SIG-M5 treated with dmso at 0.1 percent for 504 hours (cell line): ENCODE data around the gene TRPM1.
A peak's percentile ranks its signal among the peaks of the same experiment; 100 is the strongest.

Experiments used
- DNase-seq: peaks from one replicate; lab custom pipeline; 2025; ENCODE audit not compliant: unreplicated experiment; lab: John Stamatoyannopoulos, UW

The TRPM1 gene

GRCh38 chr15:31083370-31083780 lies 18.1 kb downstream of the TRPM1 start:
- DNase-seq = no peak

GRCh38 chr15:31082771-31083369 lies 18.7 kb downstream of the TRPM1 start:
- DNase-seq = no peak

- DNase-seq = no peak
Observed at GRCh38 chr15:31081588-31082250, 19.8 kb downstream of the TRPM1 start.

GRCh38 chr15:31081056-31081455 lies 20.5 kb downstream of the TRPM1 start:
- DNase-seq = no peak

GRCh38 chr15:31080591-31081014 lies 20.9 kb downstream of the TRPM1 start:
- DNase-seq = no peak

GRCh38 chr15:31079519-31079918 lies 22.0 kb downstream of the TRPM1 start:
- no peak for DNase-seq

- DNase-seq = no peak
Observed at GRCh38 chr15:31078471-31078870, 23.1 kb downstream of the TRPM1 start.

GRCh38 chr15:31077941-31078340 lies 23.6 kb downstream of the TRPM1 start:
- no peak for DNase-seq

GRCh38 chr15:31077181-31077580 lies 24.3 kb downstream of the TRPM1 start:
- DNase-seq = no peak

- DNase-seq = no peak
Observed at GRCh38 chr15:31074321-31074720, 27.2 kb downstream of the TRPM1 start.

- no peak for DNase-seq
Observed at GRCh38 chr15:31070867-31071266, 30.7 kb downstream of the TRPM1 start.

GRCh38 chr15:31069360-31070000 lies 32.0 kb downstream of the TRPM1 start:
- DNase-seq = no peak

- DNase-seq = no peak
Observed at GRCh38 chr15:31067890-31068603, 33.5 kb downstream of the TRPM1 start.

GRCh38 chr15:31065824-31066223 lies 35.7 kb downstream of the TRPM1 start:
- DNase-seq = no peak

GRCh38 chr15:31062911-31063310 lies 38.6 kb downstream of the TRPM1 start:
- DNase-seq = no peak

- DNase-seq = no peak
Observed at GRCh38 chr15:31062310-31062847, 39.1 kb downstream of the TRPM1 start.

- no peak for DNase-seq
Observed at GRCh38 chr15:31060429-31061140, 40.9 kb downstream of the TRPM1 start.

- no peak for DNase-seq
Observed at GRCh38 chr15:31058236-31058962, 43.1 kb downstream of the TRPM1 start.

- DNase-seq = peak; percentile 65
Observed at GRCh38 chr15:31051496-31052080, 49.9 kb downstream of the TRPM1 start.

GRCh38 chr15:31050953-31051352 lies 50.6 kb downstream of the TRPM1 start:
- no peak for DNase-seq
